Measurements from ENCODE around the gene ZNF90. TPM values are rescaled to one million over a fixed set of nuclear protein-coding genes. Genes with fewer than 3 reads are reported as not detected.
"Not testable (repeated sequence)": the region's sequence is repeated elsewhere in the genome, so short reads cannot be mapped to it uniquely, and the experiment has no call there.

Gene ZNF90
- polyA plus RNA-seq = 1 to 10 TPM; 1.0 to 2.3 TPM

- no peaks in the 10 kb centered on the region for H3K27me3 ChIP-seq (ENCODE audit: control insufficient read depth in 1 of 2, insufficient read depth in 2 of 2, low read length in 2 of 2)
- no peaks in the 10 kb centered on the region for H3K36me3 ChIP-seq (ENCODE audit: control insufficient read depth in 2 of 2, insufficient read depth in 2 of 2, low read length in 1 of 2)
- peak within 1 kb of the TSS; percentile 58 to 67 for H3K4me3 ChIP-seq (ENCODE audit: low read depth in 1 of 2, low read length in 2 of 2)
- no peaks in the 10 kb centered on the region for H3K4me1 ChIP-seq (ENCODE audit: control insufficient read depth in 2 of 2, insufficient read depth in 2 of 2, low read length in 1 of 2)
- no peaks in the 10 kb centered on the region for H3K9me3 ChIP-seq (ENCODE audit: control insufficient read depth in 2 of 2, insufficient read depth in 1 of 2, low read depth in 1 of 2, low read length in 1 of 2)
- 2 to 3% methylated on average over 28 of the region's 28 CpGs for WGBS, 2 donors
- H3K27ac ChIP-seq (ENCODE audit: low read depth in 2 of 2, low read length in 1 of 2) = peak within 1 kb of the TSS in 1 of 2 donors; percentile 26
Observed at GRCh38 chr19:20077791-20078463, at the start of gene ZNF90. Gene ZNF90, plus strand, starts transcription at chr19:20078000. Its CDS starts 133 bp downstream, at chr19:20078133.

DNA sequence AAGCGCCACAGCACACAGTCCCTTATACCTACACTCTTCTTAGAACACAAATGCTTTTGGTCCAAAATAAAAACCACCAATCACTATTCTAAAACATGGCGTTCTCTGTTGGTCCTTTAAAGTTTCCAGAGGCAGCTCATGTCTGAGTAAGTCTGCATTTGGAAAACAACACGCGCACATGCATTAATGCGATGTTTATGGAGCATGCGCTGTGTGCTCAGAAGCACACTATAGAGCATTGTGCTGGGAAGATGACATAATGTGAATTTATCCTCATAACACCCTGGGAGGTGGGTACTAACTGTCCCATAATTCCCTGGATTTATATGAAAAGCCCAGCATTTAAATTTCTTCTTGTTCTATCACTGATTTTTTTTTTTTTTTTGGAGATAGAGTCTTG is 49.2 kb upstream of the ZNF90 start:
- H3K27me3 ChIP-seq (ENCODE audit: control insufficient read depth in 1 of 2, insufficient read depth in 2 of 2, low read length in 2 of 2) = no peaks in the 10 kb centered on the region
- 96 to 97% methylated on average over 6 of the region's 6 CpGs for WGBS, 2 donors
- no peak overlapping the region for H3K27ac ChIP-seq (ENCODE audit: low read depth in 2 of 2, low read length in 1 of 2)
- no peak overlapping the region for H3K4me3 ChIP-seq (ENCODE audit: low read depth in 1 of 2, low read length in 2 of 2)
- H3K36me3 ChIP-seq (ENCODE audit: control insufficient read depth in 2 of 2, insufficient read depth in 2 of 2, low read length in 1 of 2) = peaks cover 0 to 3% of the 10 kb centered on the region in 2 donors
- H3K4me1 ChIP-seq (ENCODE audit: control insufficient read depth in 2 of 2, insufficient read depth in 2 of 2, low read length in 1 of 2) = no peaks in the 10 kb centered on the region
- peaks cover 0 to 4% of the 10 kb centered on the region in 2 donors for H3K9me3 ChIP-seq (ENCODE audit: control insufficient read depth in 2 of 2, insufficient read depth in 1 of 2, low read depth in 1 of 2, low read length in 1 of 2)

- no peak overlapping the region for H3K27ac ChIP-seq (ENCODE audit: low read depth in 2 of 2, low read length in 1 of 2)
- no peak overlapping the region for H3K4me3 ChIP-seq (ENCODE audit: low read depth in 1 of 2, low read length in 2 of 2)
- 93 to 95% methylated on average over 5 of the region's 5 CpGs for WGBS, 2 donors
- H3K27me3 ChIP-seq (ENCODE audit: control insufficient read depth in 1 of 2, insufficient read depth in 2 of 2, low read length in 2 of 2) = no peaks in the 10 kb centered on the region
- no peaks in the 10 kb centered on the region for H3K4me1 ChIP-seq (ENCODE audit: control insufficient read depth in 2 of 2, insufficient read depth in 2 of 2, low read length in 1 of 2)
- no peaks in the 10 kb centered on the region for H3K9me3 ChIP-seq (ENCODE audit: control insufficient read depth in 2 of 2, insufficient read depth in 1 of 2, low read depth in 1 of 2, low read length in 1 of 2)
- H3K36me3 ChIP-seq (ENCODE audit: control insufficient read depth in 2 of 2, insufficient read depth in 2 of 2, low read length in 1 of 2) = no peaks in the 10 kb centered on the region
Observed at GRCh38 chr19:20035935-20036334, 41.9 kb upstream of the ZNF90 start.

DNA sequence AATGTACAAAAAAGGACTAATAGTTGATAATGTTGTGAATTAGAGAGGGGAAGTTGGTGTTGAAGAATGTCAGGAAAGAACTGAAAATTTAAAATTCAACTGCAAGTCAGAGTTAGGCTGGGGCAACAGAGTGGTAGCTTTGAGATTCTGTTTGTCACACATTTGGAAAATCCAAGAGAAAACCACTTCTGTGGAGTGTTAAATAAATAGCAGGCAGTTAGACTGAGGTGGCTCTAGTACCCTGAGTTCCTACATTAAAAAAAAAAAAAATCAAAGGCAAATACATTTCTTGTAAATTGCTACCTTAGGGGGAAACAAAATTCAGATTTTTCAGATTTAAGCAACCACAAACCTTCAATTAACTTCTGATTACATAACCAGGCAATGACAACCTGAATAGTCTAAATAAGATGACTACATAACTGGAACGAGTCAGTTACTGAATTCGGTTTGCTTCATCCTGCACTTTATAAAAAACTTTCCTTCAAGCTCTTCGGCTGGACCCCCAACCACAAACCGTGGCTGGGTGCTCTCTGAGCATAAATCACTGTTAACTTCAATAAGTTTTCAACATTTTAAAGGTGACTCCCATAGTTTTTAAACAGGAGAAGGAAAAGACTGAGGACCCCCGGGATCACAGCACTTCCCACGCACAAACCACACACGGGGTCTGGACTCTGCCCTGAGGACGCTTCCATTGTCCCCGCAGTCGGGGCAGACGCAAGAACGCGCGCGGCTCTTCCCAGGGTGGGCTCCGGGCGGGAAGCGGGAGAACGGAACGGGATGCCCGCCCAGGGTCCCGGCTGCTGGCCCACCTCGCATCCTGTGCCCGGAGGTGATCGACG is 39.2 kb upstream of the ZNF90 start:
- no peaks in the 10 kb centered on the region for H3K9me3 ChIP-seq (ENCODE audit: control insufficient read depth in 2 of 2, insufficient read depth in 1 of 2, low read depth in 1 of 2, low read length in 1 of 2)
- peak overlapping the region; percentile 54 to 87 for H3K27ac ChIP-seq (ENCODE audit: low read depth in 2 of 2, low read length in 1 of 2)
- no peaks in the 10 kb centered on the region for H3K27me3 ChIP-seq (ENCODE audit: control insufficient read depth in 1 of 2, insufficient read depth in 2 of 2, low read length in 2 of 2)
- no peaks in the 10 kb centered on the region for H3K4me1 ChIP-seq (ENCODE audit: control insufficient read depth in 2 of 2, insufficient read depth in 2 of 2, low read length in 1 of 2)
- 0 to 1% methylated on average over 26 of the region's 26 CpGs for WGBS, 2 donors
- no peaks in the 10 kb centered on the region for H3K36me3 ChIP-seq (ENCODE audit: control insufficient read depth in 2 of 2, insufficient read depth in 2 of 2, low read length in 1 of 2)
- peak overlapping the region; percentile 81 for H3K4me3 ChIP-seq (ENCODE audit: low read depth in 1 of 2, low read length in 2 of 2)

DNA sequence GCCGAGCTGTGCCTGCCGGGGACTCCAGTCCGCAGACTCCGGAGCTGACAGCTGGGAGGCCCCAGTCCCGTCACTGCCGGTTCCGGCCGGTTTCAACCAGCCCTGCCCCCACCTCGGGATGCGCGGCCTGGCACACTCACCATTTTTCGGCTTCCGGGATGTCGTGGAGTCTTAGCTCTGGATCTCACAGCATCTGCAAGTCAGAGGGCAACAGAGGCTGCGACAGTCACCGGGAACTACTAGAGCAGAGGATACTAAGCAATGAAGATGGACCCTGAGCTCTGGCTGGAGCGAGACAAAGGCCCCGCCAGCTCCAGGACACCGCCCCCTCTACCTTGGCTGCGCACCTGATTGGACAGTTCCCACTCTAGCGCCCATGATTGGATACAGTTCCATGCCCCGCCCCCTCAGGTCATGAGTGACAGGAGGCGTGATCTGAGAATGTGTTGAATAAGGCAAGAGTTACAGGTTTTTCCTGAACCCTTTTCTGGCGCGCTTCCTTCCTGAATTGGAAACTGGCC is 38.5 kb upstream of the ZNF90 start, which contains the start of gene ZNF682:
Gene ZNF682, minus strand, starts transcription at position 303 of the 521 bp plus-strand sequence. Its CDS starts 160 bp downstream, at position 143.
- no peaks in the 10 kb centered on the region for H3K9me3 ChIP-seq (ENCODE audit: control insufficient read depth in 2 of 2, insufficient read depth in 1 of 2, low read depth in 1 of 2, low read length in 1 of 2)
- no peaks in the 10 kb centered on the region for H3K27me3 ChIP-seq (ENCODE audit: control insufficient read depth in 1 of 2, insufficient read depth in 2 of 2, low read length in 2 of 2)
- 1% methylated on average over 25 of the region's 25 CpGs for WGBS, 2 donors
- no peaks in the 10 kb centered on the region for H3K4me1 ChIP-seq (ENCODE audit: control insufficient read depth in 2 of 2, insufficient read depth in 2 of 2, low read length in 1 of 2)
- peak within 1 kb of the TSS; percentile 81 for H3K4me3 ChIP-seq (ENCODE audit: low read depth in 1 of 2, low read length in 2 of 2)
- no peaks in the 10 kb centered on the region for H3K36me3 ChIP-seq (ENCODE audit: control insufficient read depth in 2 of 2, insufficient read depth in 2 of 2, low read length in 1 of 2)
- H3K27ac ChIP-seq (ENCODE audit: low read depth in 2 of 2, low read length in 1 of 2) = peak within 1 kb of the TSS; percentile 54 to 87

- no peak overlapping the region for H3K4me3 ChIP-seq (ENCODE audit: low read depth in 1 of 2, low read length in 2 of 2)
- H3K4me1 ChIP-seq (ENCODE audit: control insufficient read depth in 2 of 2, insufficient read depth in 2 of 2, low read length in 1 of 2) = no peaks in the 10 kb centered on the region
- 51 to 60% methylated on average over 3 of the region's 3 CpGs for WGBS, 2 donors
- H3K27me3 ChIP-seq (ENCODE audit: control insufficient read depth in 1 of 2, insufficient read depth in 2 of 2, low read length in 2 of 2) = no peaks in the 10 kb centered on the region
- H3K9me3 ChIP-seq (ENCODE audit: control insufficient read depth in 2 of 2, insufficient read depth in 1 of 2, low read depth in 1 of 2, low read length in 1 of 2) = no peaks in the 10 kb centered on the region
- no peak overlapping the region for H3K27ac ChIP-seq (ENCODE audit: low read depth in 2 of 2, low read length in 1 of 2)
- H3K36me3 ChIP-seq (ENCODE audit: control insufficient read depth in 2 of 2, insufficient read depth in 2 of 2, low read length in 1 of 2) = no peaks in the 10 kb centered on the region
Observed at GRCh38 chr19:20044663-20045062, 33.1 kb upstream of the ZNF90 start.

DNA sequence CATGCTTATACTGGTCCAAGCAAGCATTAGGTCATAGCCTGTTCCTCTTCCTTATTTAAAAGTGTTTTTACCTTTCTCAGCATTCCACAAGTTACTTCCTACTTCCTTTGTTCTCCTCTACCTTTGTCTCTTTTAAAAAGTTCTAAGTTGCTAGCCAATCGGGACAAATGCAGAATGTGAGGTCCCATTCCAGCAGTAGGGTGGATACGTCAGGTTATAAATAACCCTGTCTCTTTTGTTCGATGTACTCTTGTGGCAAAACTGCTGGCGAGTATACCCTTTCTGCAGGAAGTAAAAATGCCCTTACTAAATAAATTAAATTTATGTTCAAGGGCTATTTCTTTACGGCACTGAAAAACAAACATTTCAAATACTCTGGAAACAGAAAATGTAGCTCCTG is 32.1 kb upstream of the ZNF90 start:
- 36 to 43% methylated on average over 5 of the region's 5 CpGs for WGBS, 2 donors
- H3K4me3 ChIP-seq (ENCODE audit: low read depth in 1 of 2, low read length in 2 of 2); H3K4me1 ChIP-seq (ENCODE audit: control insufficient read depth in 2 of 2, insufficient read depth in 2 of 2, low read length in 1 of 2); H3K9me3 ChIP-seq (ENCODE audit: control insufficient read depth in 2 of 2, insufficient read depth in 1 of 2, low read depth in 1 of 2, low read length in 1 of 2); H3K27me3 ChIP-seq (ENCODE audit: control insufficient read depth in 1 of 2, insufficient read depth in 2 of 2, low read length in 2 of 2); H3K27ac ChIP-seq (ENCODE audit: low read depth in 2 of 2, low read length in 1 of 2); H3K36me3 ChIP-seq (ENCODE audit: control insufficient read depth in 2 of 2, insufficient read depth in 2 of 2, low read length in 1 of 2): not testable (repeated sequence)

GRCh38 chr19:20051841-20052768 is 25.7 kb upstream of the ZNF90 start:
- H3K4me1 ChIP-seq (ENCODE audit: control insufficient read depth in 2 of 2, insufficient read depth in 2 of 2, low read length in 1 of 2) = peaks cover 0 to 3% of the 10 kb centered on the region in 2 donors
- H3K9me3 ChIP-seq (ENCODE audit: control insufficient read depth in 2 of 2, insufficient read depth in 1 of 2, low read depth in 1 of 2, low read length in 1 of 2) = no peaks in the 10 kb centered on the region
- H3K27ac ChIP-seq (ENCODE audit: low read depth in 2 of 2, low read length in 1 of 2) = peak overlapping the region; percentile 86 to 87
- H3K36me3 ChIP-seq (ENCODE audit: control insufficient read depth in 2 of 2, insufficient read depth in 2 of 2, low read length in 1 of 2) = no peaks in the 10 kb centered on the region
- 1 to 3% methylated on average over 43 of the region's 43 CpGs for WGBS, 2 donors
- no peaks in the 10 kb centered on the region for H3K27me3 ChIP-seq (ENCODE audit: control insufficient read depth in 1 of 2, insufficient read depth in 2 of 2, low read length in 2 of 2)
- peak overlapping the region; percentile 83 to 88 for H3K4me3 ChIP-seq (ENCODE audit: low read depth in 1 of 2, low read length in 2 of 2)

GRCh38 chr19:20058738-20059137 is 19.1 kb upstream of the ZNF90 start:
- not testable (repeated sequence) for H3K4me3 ChIP-seq (ENCODE audit: low read depth in 1 of 2, low read length in 2 of 2); H3K4me1 ChIP-seq (ENCODE audit: control insufficient read depth in 2 of 2, insufficient read depth in 2 of 2, low read length in 1 of 2); H3K9me3 ChIP-seq (ENCODE audit: control insufficient read depth in 2 of 2, insufficient read depth in 1 of 2, low read depth in 1 of 2, low read length in 1 of 2); H3K36me3 ChIP-seq (ENCODE audit: control insufficient read depth in 2 of 2, insufficient read depth in 2 of 2, low read length in 1 of 2); H3K27me3 ChIP-seq (ENCODE audit: control insufficient read depth in 1 of 2, insufficient read depth in 2 of 2, low read length in 2 of 2); H3K27ac ChIP-seq (ENCODE audit: low read depth in 2 of 2, low read length in 1 of 2)
